GDM1 (cell line): ENCODE measurements around the gene ICAM2.

Experiments used
- DNase-seq: peaks from one replicate; lab custom pipeline; 2025; lab: John Stamatoyannopoulos, UW

The ICAM2 gene

GRCh38 chr17:63975541-63976092 lies 44.8 kb downstream of the ICAM2 start:
- no peak for DNase-seq

- DNase-seq, result no peak
These were observed 45.7 kb downstream of the ICAM2 start for GRCh38 chr17:63974594-63975192.

DNA sequence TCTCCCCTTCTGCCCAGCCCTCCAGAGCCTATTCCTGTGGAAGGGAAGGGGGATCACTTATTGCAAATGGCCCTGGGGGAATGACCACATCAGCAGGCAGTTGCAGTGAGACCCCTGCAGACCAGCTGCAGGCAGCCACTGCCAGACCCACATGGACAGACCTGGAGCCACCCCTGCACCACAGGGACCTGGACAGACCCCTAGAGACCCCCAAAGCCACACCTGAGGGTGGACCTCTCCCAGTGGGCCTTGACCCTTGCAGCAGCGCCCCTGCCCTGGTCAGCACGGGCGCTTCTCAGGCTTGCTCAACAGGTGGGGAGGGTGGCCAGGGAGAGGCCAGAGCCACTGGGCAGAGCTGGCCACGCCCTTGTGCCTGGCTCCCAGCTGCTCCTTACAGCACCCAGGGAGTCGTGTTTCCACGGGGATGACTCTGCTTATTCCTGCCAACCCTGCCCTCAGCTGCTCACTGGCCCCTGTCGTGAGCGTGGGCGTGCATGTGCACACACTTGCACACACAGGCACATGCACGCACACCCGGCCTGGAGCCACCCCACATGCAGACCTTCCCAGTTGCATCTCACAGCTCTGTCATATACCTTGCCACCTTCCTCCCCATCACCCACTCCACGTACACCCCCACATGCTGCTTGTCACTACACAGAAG lies 46.4 kb downstream of the ICAM2 start:
- no peak for DNase-seq

GRCh38 chr17:63973247-63973646 lies 47.2 kb downstream of the ICAM2 start:
- no peak for DNase-seq

GRCh38 chr17:63972796-63973195 lies 47.6 kb downstream of the ICAM2 start, which contains the start of gene SCN4A:
SCN4A (minus strand) TSS chr17:63972918; CDS start chr17:63972841, 77 bp downstream.
- DNase-seq, result no peak

DNA sequence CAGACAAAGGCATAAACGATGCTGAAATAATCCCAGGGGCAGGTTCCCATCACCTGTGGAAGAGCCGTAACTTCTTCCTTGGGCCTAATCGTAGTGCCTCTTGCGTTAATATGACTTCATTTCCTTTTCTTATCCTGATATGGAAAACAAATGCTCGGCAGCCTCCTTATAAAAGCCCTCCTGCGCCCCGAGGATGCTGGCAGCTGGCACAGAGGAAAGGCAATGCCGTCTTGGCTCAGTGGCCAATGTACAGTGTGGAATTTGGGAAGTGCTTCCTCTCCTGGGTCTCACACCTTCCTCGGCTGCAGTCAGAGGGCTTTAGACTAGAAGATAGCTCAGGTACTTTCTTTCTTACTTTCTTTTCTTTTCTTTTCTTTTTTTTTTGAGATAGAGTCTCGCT lies 51.2 kb downstream of the ICAM2 start:
- no peak for DNase-seq

- no peak for DNase-seq
These were observed 52.5 kb downstream of the ICAM2 start for GRCh38 chr17:63967953-63968352.

DNA sequence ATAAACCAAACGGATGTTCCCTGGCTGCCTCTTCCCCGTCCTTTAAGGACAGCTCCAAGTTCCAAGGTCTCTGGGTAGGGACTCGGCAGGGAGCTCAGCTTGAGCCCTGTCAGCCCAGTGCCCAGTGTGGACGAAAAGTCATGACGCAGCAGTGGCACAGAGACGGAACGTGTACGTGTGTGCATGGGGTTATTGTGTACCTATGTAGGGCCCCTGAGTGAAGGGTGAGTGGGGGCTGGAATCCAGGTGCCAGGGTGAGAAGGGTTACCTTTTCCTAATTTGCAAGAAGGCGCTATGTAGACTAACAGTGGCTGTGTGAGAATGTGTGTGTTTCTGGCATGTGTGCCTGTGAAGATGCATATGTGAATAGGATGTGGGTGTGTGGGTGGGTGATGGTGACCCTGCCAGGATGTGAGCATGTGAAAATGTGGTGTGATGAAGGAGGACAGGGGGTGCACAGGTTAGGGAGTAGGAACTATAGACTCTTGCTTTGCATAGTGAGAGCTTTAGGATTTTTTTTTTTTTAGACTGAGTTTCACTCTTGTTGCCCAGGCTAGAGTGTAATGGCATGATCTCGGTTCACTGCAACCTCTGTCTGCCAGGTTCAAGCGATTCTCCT lies 53.7 kb downstream of the ICAM2 start:
- no peak for DNase-seq

- no peak for DNase-seq
These were observed 57.3 kb downstream of the ICAM2 start for GRCh38 chr17:63963123-63963522.

DNA sequence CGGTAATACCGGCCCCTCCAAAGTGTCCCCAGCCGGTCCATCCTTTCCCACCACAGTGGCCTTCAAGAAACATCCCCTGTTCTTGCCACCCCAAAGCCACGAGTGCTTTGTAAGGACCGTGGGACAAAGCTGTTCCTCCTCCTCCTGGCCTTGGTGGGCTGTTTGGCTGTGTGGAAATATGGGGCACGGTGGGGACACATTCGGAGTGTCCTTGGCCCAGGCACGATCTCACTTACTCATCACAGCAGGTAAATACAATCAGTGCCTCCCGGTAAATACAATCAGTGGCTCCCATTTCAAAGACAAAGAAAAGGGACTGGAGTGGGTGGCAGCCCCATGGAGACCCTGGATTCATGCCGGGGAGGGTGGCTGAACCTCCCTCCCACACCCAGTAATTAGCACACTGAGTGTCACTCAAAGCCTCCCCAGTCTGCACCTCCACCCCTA lies 58.1 kb downstream of the ICAM2 start:
- no peak for DNase-seq

DNA sequence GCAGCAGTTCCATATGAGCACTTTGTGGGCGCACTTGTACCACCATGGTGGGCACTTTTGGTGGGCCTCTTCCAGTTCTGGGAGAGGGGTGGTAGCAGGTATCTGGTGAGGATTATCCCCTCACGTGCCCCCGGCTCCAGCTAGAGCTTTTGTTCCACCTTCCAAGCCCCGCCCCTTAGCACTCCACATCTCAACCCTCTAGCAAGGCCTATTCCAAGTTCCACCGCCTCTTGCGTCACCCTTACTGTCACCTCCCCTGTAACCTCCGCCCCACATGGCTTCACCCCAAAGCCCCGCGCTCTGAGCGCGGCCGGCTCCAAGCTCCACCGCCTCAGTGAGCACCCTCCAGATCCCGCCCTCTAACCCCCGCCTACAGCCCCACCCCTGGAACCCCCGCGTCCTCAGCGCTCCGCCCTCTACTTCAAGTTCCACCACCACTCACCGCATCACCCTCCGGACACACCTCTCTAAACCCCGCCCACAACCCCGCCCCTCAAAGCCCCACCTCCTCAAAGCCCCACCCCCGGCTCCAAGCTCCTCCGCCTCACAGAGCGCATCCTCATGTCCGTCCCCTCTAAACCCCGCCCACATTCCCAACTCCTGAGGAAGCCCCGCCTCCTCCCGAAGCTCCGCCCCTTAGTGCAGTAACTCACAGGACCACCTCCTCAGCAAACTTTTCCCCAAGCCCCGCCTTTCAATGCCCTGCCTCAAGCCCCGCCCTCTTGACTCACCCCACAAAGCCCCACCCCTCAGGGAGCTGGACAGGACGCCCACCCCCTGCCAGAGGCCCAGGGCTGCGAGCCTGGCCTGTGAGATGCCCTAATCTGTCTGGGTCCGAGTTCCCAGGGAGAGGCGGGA lies 58.8 kb downstream of the ICAM2 start:
- no peak for DNase-seq

- DNase-seq, result no peak
These were observed 60.0 kb downstream of the ICAM2 start for GRCh38 chr17:63960430-63960829.

GRCh38 chr17:63960006-63960405 lies 60.4 kb downstream of the ICAM2 start:
- DNase-seq, result no peak

- DNase-seq, result no peak
These were observed 64.0 kb downstream of the ICAM2 start for GRCh38 chr17:63956296-63956920.

DNA sequence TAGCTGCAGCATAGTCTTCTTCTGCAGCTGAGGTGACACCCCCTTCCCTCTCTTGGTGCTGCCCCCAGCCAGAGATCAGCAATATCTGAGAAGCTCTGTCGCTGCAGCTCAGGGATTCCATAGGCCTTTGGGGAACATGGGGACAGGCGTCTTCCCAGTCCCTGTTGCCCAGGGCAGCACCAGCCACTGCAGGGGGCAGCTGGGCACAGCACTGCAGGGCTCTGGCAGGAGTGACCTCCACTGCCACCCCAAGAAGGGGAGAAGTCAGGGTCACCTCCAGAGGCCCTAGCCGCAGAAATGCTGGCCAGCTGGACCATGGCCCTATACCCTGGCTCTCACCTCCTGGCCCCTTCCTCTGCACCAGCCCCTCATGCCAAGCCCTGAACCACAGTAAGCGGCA lies 64.6 kb downstream of the ICAM2 start:
- no peak for DNase-seq

DNA sequence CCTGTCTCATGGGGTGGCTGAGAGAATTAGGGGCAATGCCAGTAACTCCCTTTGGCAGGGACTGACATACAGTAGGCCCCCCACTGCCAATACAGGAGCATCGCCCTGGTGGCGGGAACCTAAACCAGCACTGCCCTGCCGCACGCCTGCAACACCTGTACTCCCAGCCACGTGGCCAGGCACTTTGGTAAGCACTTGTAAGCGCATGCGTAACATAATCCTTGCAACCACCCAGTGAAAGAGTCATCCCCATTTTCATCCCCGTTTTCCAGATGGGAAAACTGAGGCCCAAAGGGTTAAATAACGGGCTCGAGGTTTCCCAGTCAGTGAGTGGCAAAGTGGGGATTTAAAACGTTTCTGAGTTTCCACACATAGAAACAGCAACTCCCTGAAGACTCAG lies 65.2 kb downstream of the ICAM2 start:
- DNase-seq, result no peak

DNA sequence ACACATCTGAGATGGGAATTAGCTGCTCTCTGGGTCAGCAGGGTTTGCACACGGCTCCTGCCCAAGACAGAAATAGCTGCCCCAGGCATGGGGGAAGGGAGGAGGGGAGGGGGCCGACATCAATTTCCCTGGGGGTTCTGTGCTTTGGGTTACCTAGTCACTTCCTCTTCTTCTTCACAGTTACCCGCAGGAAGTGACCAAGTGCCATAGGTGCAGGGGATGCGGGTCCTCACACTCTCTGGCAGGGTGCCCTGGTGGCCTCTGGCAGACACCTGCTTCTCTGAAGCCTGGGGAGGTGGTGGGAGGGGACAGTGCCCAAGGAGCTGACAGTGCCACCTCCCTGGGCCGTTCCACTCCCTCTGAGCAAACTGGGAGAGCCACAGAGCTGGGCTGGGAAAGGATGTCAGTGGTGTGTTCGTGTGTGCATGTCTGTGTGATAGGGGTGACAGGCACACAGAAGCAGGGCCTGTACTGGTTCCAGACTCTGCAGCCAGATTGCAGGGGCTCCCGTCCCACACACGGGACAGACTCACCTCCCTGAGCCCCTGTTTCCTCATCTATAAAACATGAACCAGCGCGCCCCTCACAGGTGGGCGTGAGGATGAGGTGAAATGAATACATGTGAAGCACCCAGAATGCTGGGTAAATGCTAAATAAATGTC lies 65.9 kb downstream of the ICAM2 start:
- peak; percentile 65 for DNase-seq
